Rectal smooth muscle tissue (tissue), 1 donor: ENCODE results near the gene C9orf85.
"Not testable (repeated sequence)": the region's sequence is repeated elsewhere in the genome, so short reads cannot be mapped to it uniquely, and the experiment has no call there.

Experiments
- H3K27ac ChIP-seq: one replicate; pipeline ENCODE4 v1.7.0; 2013; ENCODE audit warnings: low read depth, low read length, inconsistent platforms
- H3K27me3 ChIP-seq: one replicate; pipeline ENCODE4 v1.7.0; 2013; ENCODE audit warnings: low read length; ENCODE audit not compliant: control insufficient read depth, insufficient read depth
- H3K36me3 ChIP-seq: one replicate; pipeline ENCODE4 v1.7.0; 2013; ENCODE audit warnings: low read length; ENCODE audit not compliant: control insufficient read depth, insufficient read depth
- H3K4me1 ChIP-seq: one replicate; pipeline ENCODE4 v1.7.0; 2013; ENCODE audit warnings: low read length; ENCODE audit not compliant: control insufficient read depth, insufficient read depth
- H3K4me3 ChIP-seq: one replicate; pipeline ENCODE4 v1.7.0; 2013; ENCODE audit warnings: low read length
- H3K9ac ChIP-seq: one replicate; pipeline ENCODE4 v1.7.0; 2013; ENCODE audit warnings: low read length

C9orf85 gene

GRCh38 chr9:71931166-71931565 lies 19.7 kb downstream of the C9orf85 start:
- no peaks in the 10 kb centered on the region for H3K4me1 ChIP-seq
- no peaks in the 10 kb centered on the region for H3K36me3 ChIP-seq
- no peak overlapping the region for H3K27ac ChIP-seq
- no peak overlapping the region for H3K9ac ChIP-seq
- no peaks in the 10 kb centered on the region for H3K27me3 ChIP-seq
- no peak overlapping the region for H3K4me3 ChIP-seq

DNA sequence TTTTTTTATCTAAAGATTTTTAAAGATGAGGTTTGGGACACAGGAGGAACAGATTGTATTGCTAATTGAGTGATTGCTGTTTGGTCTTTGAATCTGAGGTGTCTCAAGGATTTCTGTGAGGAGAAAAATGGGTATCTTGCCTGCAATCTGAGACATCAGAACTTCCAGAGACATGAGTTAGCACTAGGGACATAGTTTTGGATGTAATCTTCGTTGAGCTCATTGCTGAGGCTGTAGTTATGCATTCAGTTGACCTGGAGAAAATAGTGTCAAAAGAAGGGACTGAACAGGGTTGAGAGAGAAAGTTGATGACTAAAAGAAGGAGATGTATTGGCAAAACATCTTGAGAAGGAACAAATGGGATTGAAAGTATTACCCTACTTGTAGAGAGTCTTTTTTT lies 24.6 kb downstream of the C9orf85 start:
- no peaks in the 10 kb centered on the region for H3K36me3 ChIP-seq
- no peaks in the 10 kb centered on the region for H3K27me3 ChIP-seq
- H3K9ac ChIP-seq, result no peak overlapping the region
- no peak overlapping the region for H3K27ac ChIP-seq
- no peak overlapping the region for H3K4me3 ChIP-seq
- no peaks in the 10 kb centered on the region for H3K4me1 ChIP-seq

DNA sequence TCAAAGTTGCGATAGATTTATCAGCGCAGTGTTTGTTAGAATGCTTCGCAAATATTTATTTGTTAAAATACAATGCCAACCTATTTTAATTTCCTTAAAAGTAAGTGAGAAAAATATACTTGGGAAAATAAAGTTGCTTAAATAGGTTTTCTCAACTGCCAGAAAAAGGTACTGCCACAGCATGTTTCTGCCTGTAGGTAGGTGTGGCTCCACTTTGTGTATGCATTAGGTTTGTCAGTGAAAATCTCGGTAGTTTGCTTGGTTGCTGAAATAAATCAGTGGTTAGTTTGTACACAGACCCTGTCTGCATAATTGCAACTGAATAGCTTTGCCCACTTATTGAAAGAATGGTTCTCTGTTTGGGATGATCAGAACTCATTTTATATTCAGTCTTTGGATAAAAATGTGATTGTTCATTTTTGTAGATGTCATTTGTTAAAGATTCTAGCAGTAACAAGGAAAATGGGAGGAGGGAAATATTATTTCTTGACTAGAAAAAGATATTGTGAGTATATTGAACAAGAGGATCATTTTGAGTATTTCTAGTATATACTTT lies 25.7 kb downstream of the C9orf85 start:
- no peak overlapping the region for H3K9ac ChIP-seq
- H3K36me3 ChIP-seq, result no peaks in the 10 kb centered on the region
- no peaks in the 10 kb centered on the region for H3K27me3 ChIP-seq
- H3K4me1 ChIP-seq, result no peaks in the 10 kb centered on the region
- no peak overlapping the region for H3K27ac ChIP-seq
- no peak overlapping the region for H3K4me3 ChIP-seq

DNA sequence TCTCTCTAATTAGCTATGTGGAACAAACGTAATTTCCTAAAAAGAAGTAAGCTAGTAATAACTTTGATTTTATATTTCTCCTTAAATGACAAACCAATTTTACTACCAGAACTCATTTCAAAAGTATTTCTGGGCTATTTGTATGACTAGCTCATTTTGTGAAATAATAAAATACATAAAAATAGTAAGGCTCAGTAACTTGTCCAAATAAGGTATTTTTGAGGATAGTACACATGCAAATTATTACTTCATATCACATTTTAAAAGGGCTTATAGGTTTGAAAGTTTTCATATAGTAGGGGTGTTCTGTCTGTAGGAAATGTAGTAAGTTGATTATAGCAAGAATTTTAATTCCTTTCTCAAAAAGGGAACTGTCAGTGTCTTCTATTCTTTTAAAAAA lies 26.5 kb downstream of the C9orf85 start:
- no peak overlapping the region for H3K27ac ChIP-seq
- no peaks in the 10 kb centered on the region for H3K27me3 ChIP-seq
- no peak overlapping the region for H3K9ac ChIP-seq
- no peaks in the 10 kb centered on the region for H3K4me1 ChIP-seq
- H3K4me3 ChIP-seq, result no peak overlapping the region
- no peaks in the 10 kb centered on the region for H3K36me3 ChIP-seq

DNA sequence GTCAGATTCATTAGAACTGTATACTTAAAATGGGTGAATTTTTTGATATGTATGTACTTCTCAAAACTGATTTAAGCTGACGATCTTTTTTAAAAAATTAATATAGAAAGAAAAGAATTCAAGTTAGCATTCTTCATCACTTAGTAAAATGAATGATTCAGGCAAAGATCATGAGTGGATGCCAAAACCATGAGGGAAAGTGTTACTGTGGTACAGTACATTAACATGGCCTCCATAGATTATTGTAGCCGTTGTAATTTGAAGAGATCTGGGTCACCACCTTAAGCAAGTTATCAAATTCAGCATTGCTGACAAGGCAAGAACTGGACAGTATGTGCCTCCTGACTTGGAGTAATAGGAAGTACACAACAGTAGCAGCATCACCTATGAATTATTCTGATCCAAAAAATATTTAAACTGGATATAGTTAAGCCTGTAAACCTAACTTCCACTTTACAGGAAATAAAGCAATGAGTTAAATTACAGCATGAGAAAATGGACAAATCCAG lies 29.7 kb downstream of the C9orf85 start:
- Histone ChIP-seq H3K9ac (no peak overlapping the region), H3K4me3 (no peak overlapping the region), H3K4me1 (no peaks in the 10 kb centered on the region), H3K36me3 (no peaks in the 10 kb centered on the region), H3K27ac (no peak overlapping the region), H3K27me3 (no peaks in the 10 kb centered on the region)

GRCh38 chr9:71941998-71942567 lies 30.6 kb downstream of the C9orf85 start:
- no peak overlapping the region for H3K4me3 ChIP-seq
- H3K4me1 ChIP-seq, result no peaks in the 10 kb centered on the region
- H3K27me3 ChIP-seq, result no peaks in the 10 kb centered on the region
- H3K9ac ChIP-seq, result no peak overlapping the region
- no peak overlapping the region for H3K27ac ChIP-seq
- no peaks in the 10 kb centered on the region for H3K36me3 ChIP-seq

GRCh38 chr9:71944754-71945375 lies 33.4 kb downstream of the C9orf85 start:
- Histone ChIP-seq H3K4me1 (no peaks in the 10 kb centered on the region), H3K27ac (no peak overlapping the region), H3K9ac (no peak overlapping the region), H3K4me3 (no peak overlapping the region), H3K27me3 (no peaks in the 10 kb centered on the region), H3K36me3 (no peaks in the 10 kb centered on the region)

DNA sequence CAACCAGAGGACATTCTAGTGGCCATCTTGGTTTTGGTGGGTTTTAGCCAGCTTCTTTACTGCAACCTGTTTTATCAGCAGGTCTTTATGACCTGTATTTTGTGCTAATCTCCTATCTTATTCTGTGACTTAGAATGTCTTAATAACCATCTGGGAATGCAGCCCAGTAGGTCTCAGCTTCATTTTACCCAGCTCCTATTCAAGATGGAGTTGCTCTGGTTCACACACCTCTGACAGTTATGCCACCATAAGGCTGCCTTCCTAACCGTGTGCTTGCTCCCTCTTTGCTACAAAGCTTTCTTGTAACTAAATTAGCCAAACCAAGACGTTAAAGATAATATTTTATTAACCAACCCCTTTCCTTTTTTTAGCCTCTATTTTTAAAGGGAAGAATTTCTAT lies 43.2 kb downstream of the C9orf85 start:
- H3K27me3 ChIP-seq, H3K27ac ChIP-seq, H3K9ac ChIP-seq, H3K36me3 ChIP-seq, H3K4me3 ChIP-seq, H3K4me1 ChIP-seq: not testable (repeated sequence)

GRCh38 chr9:71955300-71955915 lies 44.0 kb downstream of the C9orf85 start:
- Histone ChIP-seq H3K36me3 (no peaks in the 10 kb centered on the region), H3K4me3 (no peak overlapping the region), H3K27ac (no peak overlapping the region), H3K27me3 (no peaks in the 10 kb centered on the region), H3K9ac (no peak overlapping the region), H3K4me1 (no peaks in the 10 kb centered on the region)

GRCh38 chr9:71962328-71962727 lies 50.9 kb downstream of the C9orf85 start:
- H3K4me3 ChIP-seq, result no peak overlapping the region
- no peak overlapping the region for H3K9ac ChIP-seq
- no peaks in the 10 kb centered on the region for H3K27me3 ChIP-seq
- H3K4me1 ChIP-seq, result no peaks in the 10 kb centered on the region
- H3K27ac ChIP-seq, result no peak overlapping the region
- H3K36me3 ChIP-seq, result no peaks in the 10 kb centered on the region

DNA sequence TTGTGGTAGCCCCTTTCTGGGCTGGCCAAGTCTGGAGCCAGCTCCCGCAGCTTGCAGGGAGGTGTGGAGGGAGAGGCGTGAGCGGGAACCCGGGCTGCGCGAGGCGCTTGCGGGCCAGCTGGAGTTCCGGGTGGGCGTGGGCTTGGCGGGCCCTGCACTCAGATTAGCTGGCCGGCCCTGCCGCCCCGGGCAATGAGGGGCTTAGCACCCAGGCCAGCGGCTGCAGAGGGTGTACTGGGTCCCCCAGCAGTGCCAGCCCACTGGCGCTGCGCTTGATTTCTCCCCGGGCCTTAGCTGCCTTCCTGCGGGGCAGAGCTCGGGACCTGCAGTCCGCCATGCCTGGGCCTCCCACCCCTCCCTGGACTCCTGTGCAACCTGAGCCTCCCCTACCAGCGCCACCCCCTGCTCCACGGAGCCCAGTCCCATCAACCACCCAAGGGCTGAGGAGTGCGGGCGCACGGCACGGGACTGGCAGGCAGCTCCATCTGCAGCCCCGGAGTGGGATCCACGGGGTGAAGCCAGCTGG lies 52.1 kb downstream of the C9orf85 start:
- not testable (repeated sequence) for H3K9ac ChIP-seq, H3K36me3 ChIP-seq, H3K27ac ChIP-seq, H3K4me1 ChIP-seq, H3K27me3 ChIP-seq, H3K4me3 ChIP-seq

- Histone ChIP-seq H3K27me3 (no peaks in the 10 kb centered on the region), H3K9ac (no peak overlapping the region), H3K27ac (no peak overlapping the region), H3K4me1 (no peaks in the 10 kb centered on the region), H3K4me3 (no peak overlapping the region), H3K36me3 (no peaks in the 10 kb centered on the region)
These were observed 54.0 kb downstream of the C9orf85 start for GRCh38 chr9:71965403-71965802.
